Mucosa of gallbladder (tissue), 1 donor: ENCODE measurements around the gene GNAQ. TPM values are rescaled to one million over a fixed set of nuclear protein-coding genes. Genes with fewer than 3 reads are reported as not detected.

Experiments used
- DNase-seq: peaks from one replicate; pipeline ENCODE4 v3.0.0-alpha.2; 2020; ENCODE audit warnings: low spot score
- total RNA-seq: library from RNA; stranded (reverse); gene quantifications from one replicate; pipeline ENCODE4 v1.2.1, GENCODE V29; 2021
- donor health status: DM: no; HTN: no; CAD: no.

GNAQ gene
- total RNA-seq, 1 donor from 2014 or later: 83.6 TPM

- DNase-seq: no peak
Measured at GRCh38 chr9:77974434-77974833, 57.2 kb downstream of the GNAQ start.

- DNase-seq: no peak
Measured at GRCh38 chr9:77969083-77969482, 62.5 kb downstream of the GNAQ start.

- no peak for DNase-seq
Measured at GRCh38 chr9:77968506-77968905, 63.1 kb downstream of the GNAQ start.

GRCh38 chr9:77966718-77967117 is 64.9 kb downstream of the GNAQ start:
- no peak for DNase-seq

GRCh38 chr9:77965445-77966123 is 66.0 kb downstream of the GNAQ start:
- DNase-seq: no peak

- no peak for DNase-seq
Measured at GRCh38 chr9:77964258-77964657, 67.4 kb downstream of the GNAQ start.

- no peak for DNase-seq
Measured at GRCh38 chr9:77961541-77961940, 70.1 kb downstream of the GNAQ start.

- DNase-seq: no peak
Measured at GRCh38 chr9:77960356-77961153, 71.1 kb downstream of the GNAQ start.

GRCh38 chr9:77959803-77960202 is 71.8 kb downstream of the GNAQ start:
- DNase-seq: no peak

GRCh38 chr9:77957652-77958051 is 74.0 kb downstream of the GNAQ start:
- no peak for DNase-seq

GRCh38 chr9:77956555-77956954 is 75.1 kb downstream of the GNAQ start:
- DNase-seq: no peak

- DNase-seq: no peak
Measured at GRCh38 chr9:77954666-77955015, 77.0 kb downstream of the GNAQ start.

- DNase-seq: no peak
Measured at GRCh38 chr9:77954013-77954665, 77.5 kb downstream of the GNAQ start.

GRCh38 chr9:77953590-77953989 is 78.0 kb downstream of the GNAQ start:
- DNase-seq: no peak

GRCh38 chr9:77952635-77953328 is 78.8 kb downstream of the GNAQ start:
- DNase-seq: no peak

GRCh38 chr9:77951369-77951768 is 80.2 kb downstream of the GNAQ start:
- DNase-seq: no peak

GRCh38 chr9:77949751-77950436 is 81.7 kb downstream of the GNAQ start:
- no peak for DNase-seq

GRCh38 chr9:77947651-77948050 is 84.0 kb downstream of the GNAQ start:
- DNase-seq: no peak

- DNase-seq: no peak
Measured at GRCh38 chr9:77946969-77947620, 84.5 kb downstream of the GNAQ start.

GRCh38 chr9:77946296-77946695 is 85.3 kb downstream of the GNAQ start:
- DNase-seq: no peak

GRCh38 chr9:77945798-77946197 is 85.8 kb downstream of the GNAQ start:
- no peak for DNase-seq
